Osteoblast (primary cell): ENCODE measurements around the gene GUF1. TPM values are rescaled to one million over a fixed set of nuclear protein-coding genes. Genes with fewer than 3 reads are reported as not detected.

Experiments used
- DNase-seq: peaks from one replicate; pipeline ENCODE4 v3.0.0; 2011; ENCODE audit warnings: low spot score, mixed read lengths; ENCODE audit not compliant: insufficient read length; ENCODE audit errors: missing footprints
- H2AFZ ChIP-seq: 2 replicates; pipeline ENCODE4 v1.6.0; 2011; ENCODE audit warnings: mild to moderate bottlenecking, low read length
- H3K27ac ChIP-seq: 2 replicates; pipeline ENCODE4 v1.5.1; 2011; ENCODE audit warnings: mild to moderate bottlenecking, low read depth, low read length, moderate library complexity
- H3K27me3 ChIP-seq: 2 replicates; pipeline ENCODE4 v1.6.0; 2012; ENCODE audit warnings: mild to moderate bottlenecking, control low read depth, inconsistent platforms, low read length, moderate library complexity; ENCODE audit not compliant: insufficient read depth
- H3K36me3 ChIP-seq: 2 replicates; pipeline ENCODE4 v1.5.1; 2011; ENCODE audit warnings: mild to moderate bottlenecking, low read length, control low read depth, moderate library complexity; ENCODE audit not compliant: insufficient read depth
- H3K4me1 ChIP-seq: 2 replicates; pipeline ENCODE4 v1.5.1; 2011; ENCODE audit warnings: mild to moderate bottlenecking, low read length, control low read depth, moderate library complexity; ENCODE audit not compliant: insufficient read depth
- H3K4me2 ChIP-seq: 2 replicates; pipeline ENCODE4 v1.6.0; 2011; ENCODE audit warnings: mild to moderate bottlenecking, low read length; ENCODE audit not compliant: insufficient read depth
- H3K4me3 ChIP-seq: fragments of 200-600 bp; sonication (generic); 3 replicates; pipeline ENCODE4 v1.5.1; 2012; ENCODE audit warnings: mild to moderate bottlenecking, low read length, inconsistent platforms; ENCODE audit not compliant: insufficient read depth
- H3K79me2 ChIP-seq: 2 replicates; pipeline ENCODE4 v1.6.0; 2012; ENCODE audit warnings: mild to moderate bottlenecking, low read length, control low read depth, inconsistent platforms; ENCODE audit not compliant: insufficient read depth
- H3K9me3 ChIP-seq: 2 replicates; pipeline ENCODE4 v1.5.1; 2011; ENCODE audit warnings: low read depth, low read length, control low read depth
- H4K20me1 ChIP-seq: 2 replicates; pipeline ENCODE4 v1.6.0; 2012; ENCODE audit warnings: mild to moderate bottlenecking, low read length, control low read depth; ENCODE audit not compliant: insufficient read depth
- CTCF ChIP-seq: IDR thresholded peaks from 2 replicates; pipeline ENCODE4 v1.5.1; 2011; ENCODE audit warnings: mild to moderate bottlenecking, low read depth, low read length, moderate library complexity; ENCODE audit errors: extremely low read depth
- total RNA-seq: library from RNA; depleted of rRNA; stranded (reverse); fragments of >200 nt; gene quantifications from 2 replicates; pipeline ENCODE4 v1.2.3, GENCODE V29; 2012

Gene GUF1
- total RNA-seq, 1 donor: 18.5 TPM

- Histone ChIP-seq H3K27ac (no peak overlapping the region), H3K36me3 (no peaks in the 10 kb centered on the region), H3K4me1 (peaks cover 8% of the 10 kb centered on the region), H4K20me1 (no peaks in the 10 kb centered on the region), H2AFZ (no peak overlapping the region), H3K79me2 (peaks cover 19% of the 10 kb centered on the region), H3K4me2 (no peak overlapping the region), H3K27me3 (no peaks in the 10 kb centered on the region), H3K4me3 (no peak overlapping the region), H3K9me3 (no peaks in the 10 kb centered on the region)
- TF ChIP-seq CTCF: peak; percentile 25
- DNase-seq: peak; percentile 6
These were observed 3.7 kb upstream of the GUF1 start for GRCh38 chr4:44674471-44674870.

- no peak for TF ChIP-seq CTCF
- Histone ChIP-seq H3K9me3 (no peaks in the 10 kb centered on the region), H3K27ac (no peak overlapping the region), H3K4me1 (peaks cover 13% of the 10 kb centered on the region), H3K4me2 (no peak overlapping the region), H3K79me2 (peaks cover 28% of the 10 kb centered on the region), H3K4me3 (no peak overlapping the region), H3K27me3 (no peaks in the 10 kb centered on the region), H2AFZ (no peak overlapping the region), H3K36me3 (no peaks in the 10 kb centered on the region), H4K20me1 (no peaks in the 10 kb centered on the region)
- no peak for DNase-seq
These were observed 2.9 kb upstream of the GUF1 start for GRCh38 chr4:44675366-44675765.

- H3K4me2 ChIP-seq: peak overlapping the region; percentile 99
- peak overlapping the region; percentile 90 for H3K4me3 ChIP-seq
- peaks cover 10% of the 10 kb centered on the region for H3K36me3 ChIP-seq
- peaks cover 43% of the 10 kb centered on the region for H3K79me2 ChIP-seq
- no peaks in the 10 kb centered on the region for H3K27me3 ChIP-seq
- H2AFZ ChIP-seq: peak overlapping the region; percentile 99
- TF ChIP-seq CTCF: no peak
- H3K27ac ChIP-seq: peak overlapping the region; percentile 95
- no peaks in the 10 kb centered on the region for H3K9me3 ChIP-seq
- peaks cover 13% of the 10 kb centered on the region for H3K4me1 ChIP-seq
- no peak for DNase-seq
- H4K20me1 ChIP-seq: no peaks in the 10 kb centered on the region
These were observed 840 bp downstream of the GUF1 start for GRCh38 chr4:44679060-44679459.

GRCh38 chr4:44684648-44685047, 6.4 kb downstream of the GUF1 start:
- no peak for TF ChIP-seq CTCF
- peaks cover 33% of the 10 kb centered on the region for H3K36me3 ChIP-seq
- no peak overlapping the region for H2AFZ ChIP-seq
- H3K27ac ChIP-seq: no peak overlapping the region
- no peaks in the 10 kb centered on the region for H3K9me3 ChIP-seq
- no peaks in the 10 kb centered on the region for H3K27me3 ChIP-seq
- no peaks in the 10 kb centered on the region for H4K20me1 ChIP-seq
- no peak overlapping the region for H3K4me2 ChIP-seq
- H3K4me1 ChIP-seq: peaks cover 3% of the 10 kb centered on the region
- H3K4me3 ChIP-seq: no peak overlapping the region
- no peak for DNase-seq
- H3K79me2 ChIP-seq: peaks cover 22% of the 10 kb centered on the region
